HFFc6 (cell line): ENCODE data around the gene MYO7A. TPM values are rescaled to one million over a fixed set of nuclear protein-coding genes. Genes with fewer than 3 reads are reported as not detected.

Experiments
- DNase-seq: peaks from one replicate; pipeline ENCODE4 v3.0.0-alpha.2; 2018
- H3K27ac Mint-ChIP-seq: 2 replicates; pipeline ENCODE4 v1.8.0; 2020; ENCODE audit warnings: mild to moderate bottlenecking, mixed read lengths
- H3K27me3 Mint-ChIP-seq: 2 replicates; pipeline ENCODE4 v1.8.0; 2021; ENCODE audit warnings: mild to moderate bottlenecking, moderate library complexity, mixed read lengths; ENCODE audit not compliant: insufficient read depth
- H3K36me3 Mint-ChIP-seq: 2 replicates; pipeline ENCODE4 v1.8.0; 2021; ENCODE audit warnings: low read depth, mixed read lengths
- H3K4me1 Mint-ChIP-seq: 2 replicates; pipeline ENCODE4 v1.8.0; 2020; ENCODE audit warnings: low read depth, mixed read lengths
- H3K4me3 Mint-ChIP-seq: 2 replicates; pipeline ENCODE4 v1.8.0; 2020; ENCODE audit warnings: mild to moderate bottlenecking, moderate library complexity, mixed read lengths
- H3K9me3 Mint-ChIP-seq: 2 replicates; pipeline ENCODE4 v1.8.0; 2020; ENCODE audit warnings: mild to moderate bottlenecking, mixed read lengths
- total RNA-seq, 6 experiments: library from RNA; stranded (reverse); fragmentation: NEBNext Ultra II Directional; extraction: Animal tissue kit (Norgen Biotek cat#: 25700); gene quantifications; 2 replicates in 1 of 6; 3 replicates in 5 of 6; pipeline ENCODE4 v1.2.3, GENCODE V29; 2021
- TF ChIP-seq, protein P1 (sequence below): fragments of 200-600 bp; sonication (generic); IDR thresholded peaks from 2 replicates; pipeline ENCODE4 v1.5.0; 2021; ENCODE audit warnings: antibody characterized with exemption, mild to moderate bottlenecking

The MYO7A gene
- total RNA-seq, 6 experiments from 2014 or later: 0.05 to 0.09 TPM; not detected in 4

DNA sequence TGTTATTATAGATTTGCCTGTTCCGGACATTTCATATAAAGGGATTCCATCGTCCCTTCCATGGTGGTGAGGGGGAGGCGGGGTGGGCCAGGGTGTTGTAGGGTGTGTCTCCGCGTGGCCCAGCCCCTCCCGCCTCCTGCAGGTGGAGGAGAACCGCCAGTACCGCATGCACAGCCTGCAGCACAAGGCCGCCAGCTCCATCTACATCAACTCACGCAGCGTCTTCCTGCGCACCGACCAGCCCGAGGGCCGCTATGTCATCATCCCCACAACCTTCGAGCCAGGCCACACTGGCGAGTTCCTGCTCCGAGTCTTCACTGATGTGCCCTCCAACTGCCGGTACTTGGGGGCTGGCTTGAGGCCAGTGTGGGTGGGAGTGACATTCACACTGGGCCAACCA, 7.5 kb upstream of the MYO7A start:
- TF ChIP-seq, protein P1, sequence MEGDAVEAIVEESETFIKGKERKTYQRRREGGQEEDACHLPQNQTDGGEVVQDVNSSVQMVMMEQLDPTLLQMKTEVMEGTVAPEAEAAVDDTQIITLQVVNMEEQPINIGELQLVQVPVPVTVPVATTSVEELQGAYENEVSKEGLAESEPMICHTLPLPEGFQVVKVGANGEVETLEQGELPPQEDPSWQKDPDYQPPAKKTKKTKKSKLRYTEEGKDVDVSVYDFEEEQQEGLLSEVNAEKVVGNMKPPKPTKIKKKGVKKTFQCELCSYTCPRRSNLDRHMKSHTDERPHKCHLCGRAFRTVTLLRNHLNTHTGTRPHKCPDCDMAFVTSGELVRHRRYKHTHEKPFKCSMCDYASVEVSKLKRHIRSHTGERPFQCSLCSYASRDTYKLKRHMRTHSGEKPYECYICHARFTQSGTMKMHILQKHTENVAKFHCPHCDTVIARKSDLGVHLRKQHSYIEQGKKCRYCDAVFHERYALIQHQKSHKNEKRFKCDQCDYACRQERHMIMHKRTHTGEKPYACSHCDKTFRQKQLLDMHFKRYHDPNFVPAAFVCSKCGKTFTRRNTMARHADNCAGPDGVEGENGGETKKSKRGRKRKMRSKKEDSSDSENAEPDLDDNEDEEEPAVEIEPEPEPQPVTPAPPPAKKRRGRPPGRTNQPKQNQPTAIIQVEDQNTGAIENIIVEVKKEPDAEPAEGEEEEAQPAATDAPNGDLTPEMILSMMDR: no peak
- Mint-ChIP-seq H3K27ac (no peak overlapping the region), H3K4me1 (no peaks in the 10 kb centered on the region), H3K36me3 (peaks cover 8% of the 10 kb centered on the region; the same call in 1 of the 2 replicates), H3K4me3 (no peak overlapping the region), H3K9me3 (no peaks in the 10 kb centered on the region), H3K27me3 (peaks cover 3% of the 10 kb centered on the region; the same call in 1 of the 2 replicates)
- no peak for DNase-seq

DNA sequence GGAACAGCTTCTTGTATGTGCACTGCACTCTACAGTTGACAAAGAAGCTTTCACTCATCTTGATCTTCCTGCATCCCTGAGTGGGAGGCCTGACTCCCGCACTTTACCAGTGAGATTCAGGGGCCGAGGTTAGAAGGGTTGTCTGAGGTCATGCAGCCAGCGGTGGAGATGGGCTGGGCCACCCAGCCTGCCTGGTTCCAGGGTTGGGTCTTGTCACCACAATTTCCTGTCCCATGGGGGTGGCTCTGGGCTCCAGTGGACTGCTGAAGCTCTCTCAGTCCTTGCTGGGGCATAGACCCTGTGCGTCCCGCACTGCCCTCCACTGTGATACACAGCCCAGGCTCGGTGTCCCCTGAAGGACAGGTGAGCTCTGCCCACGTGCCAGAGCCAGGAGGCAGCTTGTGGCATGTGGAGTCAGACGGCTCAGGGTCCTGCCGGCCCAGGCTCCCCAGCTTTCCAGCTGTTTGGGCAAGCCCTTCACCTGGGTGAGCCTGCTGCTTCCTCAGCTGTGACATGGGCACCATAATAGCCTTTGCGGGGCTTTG, 6.9 kb upstream of the MYO7A start:
- H3K27me3 Mint-ChIP-seq: peaks cover 3% of the 10 kb centered on the region; the same call in 1 of the 2 replicates
- peaks cover 8% of the 10 kb centered on the region; the same call in 1 of the 2 replicates for H3K36me3 Mint-ChIP-seq
- H3K4me1 Mint-ChIP-seq: no peaks in the 10 kb centered on the region; the same call in 1 of the 2 replicates
- TF ChIP-seq, protein P1: no peak
- H3K27ac Mint-ChIP-seq: no peak overlapping the region
- H3K4me3 Mint-ChIP-seq: no peak overlapping the region
- H3K9me3 Mint-ChIP-seq: no peaks in the 10 kb centered on the region
- DNase-seq: no peak

DNA sequence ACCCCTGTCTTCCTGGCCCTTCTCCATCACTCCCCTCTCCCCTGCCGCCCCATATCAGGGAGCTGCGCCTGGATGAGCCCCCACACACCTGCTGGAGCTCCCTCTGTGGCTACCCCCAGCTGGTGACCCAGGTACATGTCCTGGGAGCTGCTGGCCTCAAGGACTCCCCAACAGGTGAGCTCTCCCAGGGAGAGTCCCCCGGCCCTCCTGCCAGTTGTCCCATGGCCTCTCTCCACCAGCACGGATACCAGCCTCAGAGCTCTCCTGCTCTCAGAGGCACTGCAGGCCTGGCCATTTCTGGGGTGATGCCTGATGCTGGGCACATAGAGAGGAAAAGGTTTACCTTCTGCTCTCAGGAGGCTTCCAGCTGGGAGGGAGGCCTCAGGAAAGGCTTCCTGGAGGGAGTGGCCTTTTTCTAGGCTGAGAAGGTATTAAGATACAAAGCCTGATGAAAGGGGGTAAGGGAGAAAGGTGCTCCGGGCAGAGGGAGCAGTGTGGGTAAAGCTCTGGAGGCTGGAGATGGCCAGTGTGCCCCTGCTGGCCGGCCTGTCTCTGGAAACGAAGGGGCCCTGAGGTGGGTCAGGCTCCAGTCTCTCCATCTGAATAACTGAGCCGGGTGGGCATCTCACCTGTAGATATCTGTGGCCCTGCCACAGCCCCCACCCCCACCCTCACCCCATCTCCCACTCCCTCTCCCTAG, 6.0 kb upstream of the MYO7A start:
- TF ChIP-seq, protein P1: no peak
- Mint-ChIP-seq H3K4me3 (no peak overlapping the region), H3K4me1 (no peaks in the 10 kb centered on the region; the same call in 1 of the 2 replicates), H3K36me3 (peaks cover 8% of the 10 kb centered on the region; the same call in 1 of the 2 replicates), H3K9me3 (no peaks in the 10 kb centered on the region), H3K27ac (no peak overlapping the region), H3K27me3 (peaks cover 2% of the 10 kb centered on the region; the same call in 1 of the 2 replicates)
- no peak for DNase-seq

DNA sequence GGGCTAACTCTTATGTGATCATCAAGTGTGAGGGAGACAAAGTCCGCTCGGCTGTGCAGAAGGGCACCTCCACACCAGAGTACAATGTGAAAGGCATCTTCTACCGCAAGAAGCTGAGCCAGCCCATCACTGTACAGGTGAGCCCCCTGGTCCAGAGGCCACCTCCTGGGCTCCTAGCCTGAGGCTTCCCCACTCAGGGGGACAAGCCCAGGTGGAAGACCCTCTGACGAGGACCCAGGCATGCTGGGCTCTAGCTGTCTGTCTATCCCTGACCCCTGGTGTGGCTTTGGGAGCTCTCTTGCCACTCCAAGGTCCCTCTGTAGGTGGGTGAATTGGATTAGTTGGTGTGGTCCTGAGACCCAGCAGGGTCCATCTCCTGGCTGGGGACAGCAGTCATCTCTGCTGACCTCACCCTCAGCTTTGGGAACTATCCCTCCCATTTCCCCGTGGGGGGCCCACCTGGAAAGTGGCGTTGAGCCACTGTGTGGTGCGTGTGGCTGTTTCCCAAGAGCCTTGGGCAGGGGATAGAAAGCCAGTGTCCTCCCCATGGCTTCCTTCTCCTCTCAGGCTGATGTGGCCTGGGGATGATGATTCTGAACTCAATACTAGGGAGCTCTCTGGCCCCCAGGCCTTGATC, 5.4 kb upstream of the MYO7A start:
- Mint-ChIP-seq H3K4me1 (peaks cover 5% of the 10 kb centered on the region), H3K27me3 (peaks cover 2% of the 10 kb centered on the region; the same call in 1 of the 2 replicates), H3K36me3 (peaks cover 8% of the 10 kb centered on the region; the same call in 1 of the 2 replicates), H3K27ac (no peak overlapping the region), H3K9me3 (no peaks in the 10 kb centered on the region), H3K4me3 (no peak overlapping the region)
- no peak for DNase-seq
- TF ChIP-seq, protein P1: no peak

DNA sequence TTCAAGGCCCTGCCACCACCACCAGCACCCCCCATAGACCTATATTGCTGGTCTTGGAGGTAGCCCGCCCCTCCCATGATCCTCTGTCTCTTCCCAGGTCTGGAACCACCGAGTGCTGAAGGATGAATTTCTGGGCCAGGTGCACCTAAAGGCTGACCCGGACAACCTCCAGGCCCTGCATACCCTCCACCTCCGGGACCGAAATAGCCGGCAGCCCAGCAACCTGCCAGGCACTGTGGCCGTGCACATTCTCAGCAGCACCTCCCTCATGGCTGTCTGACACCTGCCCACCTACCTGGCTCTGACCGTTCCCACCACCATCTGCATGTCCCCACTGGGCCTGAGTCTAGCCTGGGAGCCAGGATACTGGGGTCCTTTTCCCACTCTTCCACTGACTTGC, 4.5 kb upstream of the MYO7A start:
- Mint-ChIP-seq H3K4me1 (peaks cover 11% of the 10 kb centered on the region), H3K27ac (no peak overlapping the region), H3K9me3 (no peaks in the 10 kb centered on the region), H3K36me3 (peaks cover 8% of the 10 kb centered on the region; the same call in 1 of the 2 replicates), H3K4me3 (no peak overlapping the region), H3K27me3 (peaks cover 6% of the 10 kb centered on the region)
- DNase-seq: no peak
- TF ChIP-seq, protein P1: no peak
